Suprapubic skin (tissue), 4 donors: ENCODE measurements around the gene STAM2. TPM values are rescaled to one million over a fixed set of nuclear protein-coding genes. Genes with fewer than 3 reads are reported as not detected.
A peak's percentile ranks its signal among the peaks of the same experiment; 100 is the strongest.
"Not testable (repeated sequence)": the region's sequence is repeated elsewhere in the genome, so short reads cannot be mapped to it uniquely, and the experiment has no call there.

ENCODE experiments used
- DNase-seq, 2 donors: peaks; one replicate each; pipeline ENCODE4 v3.0.0-alpha.2; 2019; ENCODE audit warnings: low spot score in 2 of 2
- H3K27ac ChIP-seq: fragments of 200-600 bp; sonication (generic); one replicate; pipeline ENCODE4 v1.5.1; 2019
- H3K27me3 ChIP-seq: fragments of 200-600 bp; sonication (generic); one replicate; pipeline ENCODE4 v1.5.1; 2019
- H3K36me3 ChIP-seq: fragments of 200-600 bp; sonication (generic); one replicate; pipeline ENCODE4 v1.5.1; 2019
- H3K4me1 ChIP-seq: fragments of 200-600 bp; sonication (generic); one replicate; pipeline ENCODE4 v1.5.1; 2019
- H3K4me3 ChIP-seq: fragments of 200-600 bp; sonication (generic); one replicate; pipeline ENCODE4 v1.5.1; 2019; ENCODE audit warnings: mild to moderate bottlenecking
- H3K9me3 ChIP-seq: fragments of 200-600 bp; sonication (generic); one replicate; pipeline ENCODE4 v1.5.1; 2019
- CTCF ChIP-seq, 2 donors: fragments of 200-600 bp in 1 of 2; fragments of 450-650 bp in 1 of 2; sonication (generic) in 1 of 2; IDR thresholded peaks; one replicate each; pipeline ENCODE4 v1.5.1; 2016 to 2019; ENCODE audit warnings: antibody characterized with exemption in 2 of 2, mild to moderate bottlenecking in 1 of 2, moderate library complexity in 1 of 2
- EP300 ChIP-seq: sonication (generic); formaldehyde crosslinking; IDR thresholded peaks from one replicate; pipeline ENCODE4 v1.6.1; 2017; ENCODE audit warnings: antibody characterized with exemption
- POLR2A ChIP-seq, 2 donors: fragments of 450-650 bp; IDR thresholded peaks; one replicate each; pipeline ENCODE4 v1.6.1; 2017; ENCODE audit warnings: antibody characterized with exemption in 2 of 2, mild to moderate bottlenecking in 2 of 2, moderate library complexity in 2 of 2
- POLR2AphosphoS5 ChIP-seq, 3 donors: sonication (generic); formaldehyde crosslinking; IDR thresholded peaks; one replicate each; pipeline ENCODE4 v1.6.1; 2017; ENCODE audit warnings: antibody characterized with exemption in 3 of 3
- WGBS: methylation state at CpG from one replicate; pipeline ENCODE4 v1.1.5; 2018; 5-methylcytosine and 5-hydroxymethylcytosine counted together
- total RNA-seq, 4 donors: library from RNA; depleted of rRNA; stranded (reverse); fragments of >200 nt; gene quantifications; one replicate each; pipeline ENCODE4 v1.1.0, GENCODE V29; 2016

STAM2 gene
- total RNA-seq, 4 donors from 2014 or later = 27.4 to 42.2 (median 35.5) TPM

GRCh38 chr2:152201466-152201830 lies 25.9 kb upstream of the STAM2 start:
- no peak overlapping the region for H3K4me3 ChIP-seq
- 87% methylated on average over 2 of the region's 2 CpGs for WGBS
- H3K4me1 ChIP-seq = peaks cover 14% of the 10 kb centered on the region
- TF ChIP-seq CTCF (IDR thresholded peaks at IDR 0.05) (no peak), POLR2A (IDR thresholded peaks at IDR 0.05) (no peak), POLR2AphosphoS5 (IDR thresholded peaks at IDR 0.05) (no peak), EP300 (no peak)
- H3K36me3 ChIP-seq = no peaks in the 10 kb centered on the region
- H3K9me3 ChIP-seq = no peaks in the 10 kb centered on the region
- H3K27me3 ChIP-seq = no peaks in the 10 kb centered on the region
- DNase-seq = no peak
- no peak overlapping the region for H3K27ac ChIP-seq

GRCh38 chr2:152200565-152201465 lies 25.3 kb upstream of the STAM2 start:
- no peaks in the 10 kb centered on the region for H3K27me3 ChIP-seq
- H3K9me3 ChIP-seq = no peaks in the 10 kb centered on the region
- H3K4me3 ChIP-seq = no peak overlapping the region
- WGBS = 32% methylated on average over 9 of the region's 9 CpGs
- TF ChIP-seq CTCF (IDR thresholded peaks at IDR 0.05) = no peak
- no peak for TF ChIP-seq POLR2A (IDR thresholded peaks at IDR 0.05)
- no peak for TF ChIP-seq EP300
- TF ChIP-seq POLR2AphosphoS5 (IDR thresholded peaks at IDR 0.05) = peak in 2 of 3 donors; percentile 18 to 78
- peak overlapping the region; percentile 45 for H3K27ac ChIP-seq
- no peaks in the 10 kb centered on the region for H3K36me3 ChIP-seq
- peaks cover 14% of the 10 kb centered on the region for H3K4me1 ChIP-seq
- DNase-seq = peak; percentile 90 to 96

- DNase-seq = no peak
- Histone ChIP-seq H3K4me3 (no peak overlapping the region), H3K36me3 (no peaks in the 10 kb centered on the region), H3K27ac (no peak overlapping the region), H3K9me3 (no peaks in the 10 kb centered on the region), H3K4me1 (peaks cover 14% of the 10 kb centered on the region), H3K27me3 (no peaks in the 10 kb centered on the region)
- 59% methylated on average over 4 of the region's 4 CpGs for WGBS
- no peak for TF ChIP-seq POLR2A (IDR thresholded peaks at IDR 0.05)
- TF ChIP-seq POLR2AphosphoS5 (IDR thresholded peaks at IDR 0.05) = no peak
- TF ChIP-seq EP300 = no peak
- TF ChIP-seq CTCF (IDR thresholded peaks at IDR 0.05) = no peak
These were observed 24.5 kb upstream of the STAM2 start for GRCh38 chr2:152200101-152200500.

GRCh38 chr2:152198499-152198898 lies 22.9 kb upstream of the STAM2 start:
- DNase-seq = no peak
- no peaks in the 10 kb centered on the region for H3K9me3 ChIP-seq
- no peaks in the 10 kb centered on the region for H3K27me3 ChIP-seq
- no peak overlapping the region for H3K27ac ChIP-seq
- H3K4me3 ChIP-seq = no peak overlapping the region
- 92% methylated on average over 2 of the region's 2 CpGs for WGBS
- no peak for TF ChIP-seq POLR2AphosphoS5 (IDR thresholded peaks at IDR 0.05)
- TF ChIP-seq POLR2A (IDR thresholded peaks at IDR 0.05) = no peak
- TF ChIP-seq EP300 = no peak
- no peak for TF ChIP-seq CTCF (IDR thresholded peaks at IDR 0.05)
- H3K4me1 ChIP-seq = peaks cover 14% of the 10 kb centered on the region
- H3K36me3 ChIP-seq = no peaks in the 10 kb centered on the region

- H3K9me3 ChIP-seq, H3K27ac ChIP-seq, H3K4me3 ChIP-seq, DNase-seq, H3K27me3 ChIP-seq, H3K36me3 ChIP-seq: not testable (repeated sequence)
- peaks cover 14% of the 10 kb centered on the region for H3K4me1 ChIP-seq
- 96% methylated on average over 1 of the region's 1 CpG for WGBS
These were observed 22.1 kb upstream of the STAM2 start for GRCh38 chr2:152197508-152198284.
